GM21786 (cell line): ENCODE measurements around the gene SLC26A1.

Source experiments
- ATAC-seq: cut with Tn5 transposase; IDR thresholded peaks from one replicate; pipeline ENCODE4 v1.9.1; 2021; ENCODE audit not compliant: unreplicated experiment

Gene SLC26A1

GRCh38 chr4:1029529-1029928 lies 36.3 kb upstream of the SLC26A1 start:
- no peak for ATAC-seq

- no peak for ATAC-seq
Measured at GRCh38 chr4:1028574-1029220, 35.5 kb upstream of the SLC26A1 start.

GRCh38 chr4:1027915-1028238 lies 34.7 kb upstream of the SLC26A1 start:
- no peak for ATAC-seq

- no peak for ATAC-seq
Measured at GRCh38 chr4:1027219-1027914, 34.2 kb upstream of the SLC26A1 start.

GRCh38 chr4:1026115-1026514 lies 32.9 kb upstream of the SLC26A1 start:
- peak; percentile 42 for ATAC-seq

GRCh38 chr4:1024882-1025545 lies 31.8 kb upstream of the SLC26A1 start:
- ATAC-seq, result no peak

- ATAC-seq, result no peak
Measured at GRCh38 chr4:1023895-1024740, 30.9 kb upstream of the SLC26A1 start.

- ATAC-seq, result no peak
Measured at GRCh38 chr4:1023075-1023640, 30.0 kb upstream of the SLC26A1 start.

GRCh38 chr4:1022739-1023066 lies 29.5 kb upstream of the SLC26A1 start:
- no peak for ATAC-seq

- no peak for ATAC-seq
Measured at GRCh38 chr4:1022051-1022738, 29.0 kb upstream of the SLC26A1 start.

- peak; percentile 91 for ATAC-seq
Measured at GRCh38 chr4:1021386-1022050, 28.3 kb upstream of the SLC26A1 start.

GRCh38 chr4:1019729-1020470 lies 26.7 kb upstream of the SLC26A1 start:
- ATAC-seq, result no peak

- no peak for ATAC-seq
Measured at GRCh38 chr4:1019320-1019719, 26.1 kb upstream of the SLC26A1 start.

GRCh38 chr4:1018147-1019020 lies 25.2 kb upstream of the SLC26A1 start:
- ATAC-seq, result no peak

- no peak for ATAC-seq
Measured at GRCh38 chr4:1017706-1018105, 24.5 kb upstream of the SLC26A1 start.

GRCh38 chr4:1017211-1017610 lies 24.0 kb upstream of the SLC26A1 start:
- no peak for ATAC-seq

GRCh38 chr4:1015746-1016145 lies 22.5 kb upstream of the SLC26A1 start:
- ATAC-seq, result no peak

GRCh38 chr4:1015179-1015578 lies 22.0 kb upstream of the SLC26A1 start:
- no peak for ATAC-seq
